MM.1S (cell line): Measurements from ENCODE around the gene PIKFYVE.

Source experiments
- EZH2 ChIP-seq: fragments of 300-600 bp; sonication (generic); optimal IDR thresholded peaks from 2 replicates; pipeline ENCODE3; 2017; ENCODE audit warnings: low read depth, mild to moderate bottlenecking, antibody characterized with exemption, low read length, mixed read lengths
- EZH2phosphoT487 ChIP-seq: fragments of 300-600 bp; sonication (generic); IDR thresholded peaks from 2 replicates; pipeline ENCODE4 v1.6.1; 2018; ENCODE audit warnings: antibody characterized with exemption, low read length
- TF ChIP-seq, protein P1 (sequence below): fragments of 300-600 bp; sonication (generic); IDR thresholded peaks from 2 replicates; pipeline ENCODE4 v1.5.1; 2016; ENCODE audit warnings: antibody characterized with exemption, low read length, mixed read lengths

GRCh38 chr2:208369091-208369490, 103.0 kb downstream of the PIKFYVE start:
- no peak for TF ChIP-seq EZH2phosphoT487
- TF ChIP-seq, protein P1, sequence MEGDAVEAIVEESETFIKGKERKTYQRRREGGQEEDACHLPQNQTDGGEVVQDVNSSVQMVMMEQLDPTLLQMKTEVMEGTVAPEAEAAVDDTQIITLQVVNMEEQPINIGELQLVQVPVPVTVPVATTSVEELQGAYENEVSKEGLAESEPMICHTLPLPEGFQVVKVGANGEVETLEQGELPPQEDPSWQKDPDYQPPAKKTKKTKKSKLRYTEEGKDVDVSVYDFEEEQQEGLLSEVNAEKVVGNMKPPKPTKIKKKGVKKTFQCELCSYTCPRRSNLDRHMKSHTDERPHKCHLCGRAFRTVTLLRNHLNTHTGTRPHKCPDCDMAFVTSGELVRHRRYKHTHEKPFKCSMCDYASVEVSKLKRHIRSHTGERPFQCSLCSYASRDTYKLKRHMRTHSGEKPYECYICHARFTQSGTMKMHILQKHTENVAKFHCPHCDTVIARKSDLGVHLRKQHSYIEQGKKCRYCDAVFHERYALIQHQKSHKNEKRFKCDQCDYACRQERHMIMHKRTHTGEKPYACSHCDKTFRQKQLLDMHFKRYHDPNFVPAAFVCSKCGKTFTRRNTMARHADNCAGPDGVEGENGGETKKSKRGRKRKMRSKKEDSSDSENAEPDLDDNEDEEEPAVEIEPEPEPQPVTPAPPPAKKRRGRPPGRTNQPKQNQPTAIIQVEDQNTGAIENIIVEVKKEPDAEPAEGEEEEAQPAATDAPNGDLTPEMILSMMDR = no peak
- no peak for TF ChIP-seq EZH2
